DND-41 (cell line): ENCODE data around the gene SHB.

Source experiments
- CTCF ChIP-seq: IDR thresholded peaks from 2 replicates; pipeline ENCODE4 v1.5.1; 2012; ENCODE audit warnings: borderline replicate concordance, low read length, moderate library complexity, mild to moderate bottlenecking; ENCODE audit not compliant: poor library complexity, severe bottlenecking; ENCODE audit errors: extremely low read depth
- EZH2 ChIP-seq: IDR thresholded peaks from 3 replicates; pipeline ENCODE4 v1.6.1; 2012; ENCODE audit warnings: borderline replicate concordance, low read depth, mild to moderate bottlenecking, moderate library complexity, low read length, inconsistent platforms; ENCODE audit not compliant: severe bottlenecking

GRCh38 chr9:38039907-38040682 is 28.9 kb downstream of the SHB start:
- TF ChIP-seq EZH2 (no peak), CTCF (no peak)
